Measurements from ENCODE around the gene MAT2B.

MAT2B gene

GRCh38 chr5:163505368-163506094 is at the start of gene MAT2B:
MAT2B (plus strand) TSS chr5:163505619; CDS start chr5:163505687, 68 bp downstream.
- DNase-seq (ENCODE audit: low read depth), result peak; percentile 96

- DNase-seq (ENCODE audit: low read depth), result no peak
Observed at GRCh38 chr5:163456029-163456589, 49.3 kb upstream of the MAT2B start.

DNA sequence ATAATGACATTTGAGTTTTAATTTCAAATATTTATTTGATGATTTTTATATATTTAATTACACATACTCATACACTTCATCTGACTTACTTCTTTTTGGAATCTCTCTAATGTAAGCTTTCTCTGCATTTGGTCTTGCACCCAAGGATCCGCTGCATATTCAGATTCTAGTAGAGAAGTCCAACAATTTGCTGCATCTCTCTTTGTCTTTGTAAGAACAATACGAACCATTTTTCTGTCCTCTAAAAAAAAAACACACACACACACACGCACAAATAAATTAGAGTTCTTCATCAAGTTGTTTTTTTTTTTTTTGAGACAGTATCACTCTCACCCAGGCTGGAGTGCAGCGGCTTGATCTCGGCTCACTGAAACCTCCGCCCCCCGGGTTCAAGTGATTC is 48.6 kb upstream of the MAT2B start:
- DNase-seq (ENCODE audit: low read depth), result no peak

- DNase-seq (ENCODE audit: low read depth), result peak; percentile 7
Observed at GRCh38 chr5:163458778-163459385, 46.5 kb upstream of the MAT2B start.

GRCh38 chr5:163459462-163459818 is 46.0 kb upstream of the MAT2B start:
- no peak for DNase-seq (ENCODE audit: low read depth)

DNA sequence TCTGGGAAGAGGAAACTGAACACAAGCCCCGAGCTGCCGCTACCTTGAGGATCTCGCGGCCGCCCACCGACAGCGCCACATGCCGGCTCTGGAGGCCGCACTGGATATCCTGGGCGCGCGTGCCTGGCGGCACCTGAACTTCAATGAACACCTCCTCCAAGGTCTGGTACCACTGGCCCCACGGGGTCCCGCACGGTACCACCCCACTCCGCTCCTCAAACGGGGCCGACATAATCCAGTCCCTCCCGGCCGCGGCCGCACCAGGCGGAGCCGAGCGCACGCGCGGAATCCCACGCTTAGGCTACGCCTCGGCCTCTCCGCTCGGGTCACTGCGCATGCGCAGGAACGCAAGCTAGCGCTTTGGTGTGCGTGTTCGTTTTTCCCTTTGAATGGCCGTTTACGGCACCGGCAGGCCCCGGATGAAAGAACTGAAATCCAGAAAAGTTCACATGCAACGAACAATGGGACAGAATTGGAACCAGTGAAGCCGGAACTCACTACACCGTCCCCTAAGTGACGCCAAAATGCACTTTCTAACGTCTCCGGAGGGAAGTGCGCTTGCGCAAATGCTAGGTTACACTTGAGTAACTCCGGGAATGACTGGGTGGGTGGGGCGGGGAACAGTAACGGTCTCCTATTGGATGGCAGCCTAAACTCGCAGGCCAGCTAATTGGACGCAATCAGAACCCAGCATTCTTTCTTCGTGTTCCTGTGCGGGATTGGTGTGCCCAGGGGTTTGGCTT is 45.4 kb upstream of the MAT2B start, which contains the start of gene NUDCD2:
TSS of gene NUDCD2 (minus strand) at position 284 of the 743 bp plus-strand sequence. CDS start at position 232, 52 bp downstream.
- DNase-seq (ENCODE audit: low read depth), result peak; percentile 99

GRCh38 chr5:163460562-163461171 is 44.8 kb upstream of the MAT2B start, which contains the start of gene HMMR:
HMMR (plus strand) TSS chr5:163460632; CDS start chr5:163460693, 61 bp downstream.
- peak; percentile 58 for DNase-seq (ENCODE audit: low read depth)

- no peak for DNase-seq (ENCODE audit: low read depth)
Observed at GRCh38 chr5:163463063-163463435, 42.4 kb upstream of the MAT2B start.

GRCh38 chr5:163467682-163468081 is 37.7 kb upstream of the MAT2B start:
- DNase-seq (ENCODE audit: low read depth), result no peak

DNA sequence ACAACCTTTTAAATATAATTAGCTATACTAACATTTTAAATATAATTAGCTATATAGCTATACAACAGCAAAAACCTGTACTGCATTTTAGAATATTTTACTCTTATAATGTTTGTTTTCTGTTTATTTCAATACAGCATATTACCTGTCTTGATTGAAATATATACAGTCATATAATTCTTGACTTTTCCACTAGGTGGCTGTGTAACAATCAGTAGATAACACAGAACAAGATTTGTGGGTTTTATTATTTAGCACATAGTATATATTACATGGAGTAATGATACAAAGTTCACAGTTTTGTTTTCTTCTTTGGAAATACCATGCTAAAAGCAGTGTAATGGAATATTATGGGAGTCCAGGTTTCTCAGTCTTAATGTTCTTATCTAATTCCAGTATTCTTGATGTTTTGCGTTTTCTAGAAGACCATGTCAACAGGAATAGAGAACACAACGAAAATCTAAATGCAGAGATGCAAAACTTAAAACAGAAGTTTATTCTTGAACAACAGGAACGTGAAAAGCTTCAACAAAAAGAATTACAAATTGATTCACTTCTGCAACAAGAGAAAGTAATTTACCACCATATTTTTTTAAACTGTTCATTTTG is 31.7 kb upstream of the MAT2B start:
- peak; percentile 54 for DNase-seq (ENCODE audit: low read depth)

GRCh38 chr5:163475411-163475810 is 30.0 kb upstream of the MAT2B start:
- DNase-seq (ENCODE audit: low read depth), result no peak

GRCh38 chr5:163478126-163478981 is 27.1 kb upstream of the MAT2B start:
- DNase-seq (ENCODE audit: low read depth), result peak; percentile 58

GRCh38 chr5:163478982-163479271 is 26.5 kb upstream of the MAT2B start:
- DNase-seq (ENCODE audit: low read depth), result no peak

- peak; percentile 61 for DNase-seq (ENCODE audit: low read depth)
Observed at GRCh38 chr5:163489055-163489744, 16.2 kb upstream of the MAT2B start.

GRCh38 chr5:163489745-163490075 is 15.7 kb upstream of the MAT2B start:
- DNase-seq (ENCODE audit: low read depth), result no peak

GRCh38 chr5:163496286-163496685 is 9.1 kb upstream of the MAT2B start:
- DNase-seq (ENCODE audit: low read depth), result peak; percentile 79

DNA sequence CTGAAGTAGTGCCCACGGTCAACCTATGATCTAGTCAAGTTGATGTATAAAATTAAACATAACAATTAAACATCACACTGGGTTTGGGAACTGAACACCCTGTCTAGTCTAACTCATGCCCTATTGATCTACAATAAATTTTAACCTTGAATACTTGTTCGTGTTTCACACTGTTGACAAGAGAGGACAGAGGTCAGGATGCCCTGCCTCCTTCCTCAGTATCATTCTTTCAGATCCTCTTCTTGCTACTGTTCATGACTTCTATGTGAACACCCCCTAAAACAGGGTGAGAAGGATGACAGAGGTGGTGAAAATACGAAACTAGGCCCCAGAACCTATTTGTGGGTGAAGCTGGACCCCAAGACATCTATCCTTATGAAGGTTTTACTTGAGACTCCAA is 8.1 kb upstream of the MAT2B start:
- DNase-seq (ENCODE audit: low read depth), result no peak

DNA sequence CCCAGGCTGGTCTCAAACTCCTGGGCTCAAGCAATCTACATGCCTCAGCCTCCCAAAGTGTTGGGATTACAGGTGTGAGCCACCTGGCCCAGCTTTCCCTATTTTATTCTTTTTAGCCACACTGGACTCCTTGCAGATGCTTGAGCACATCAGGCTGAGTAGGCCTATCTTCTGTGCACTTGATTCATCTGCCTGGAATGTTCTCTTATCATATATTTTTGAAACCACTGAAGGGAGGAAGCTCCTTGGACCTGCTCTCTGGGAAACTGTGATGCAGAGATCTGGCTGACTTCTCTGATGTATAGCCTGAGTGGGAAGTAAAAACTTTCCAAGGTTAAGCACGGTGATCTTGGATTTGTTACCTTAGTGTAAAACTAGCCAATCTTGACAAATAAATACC is 6.5 kb upstream of the MAT2B start:
- peak; percentile 81 for DNase-seq (ENCODE audit: low read depth)

GRCh38 chr5:163502521-163502920 is 2.9 kb upstream of the MAT2B start:
- DNase-seq (ENCODE audit: low read depth), result no peak

Measured in ELR (cell line).